A549 (cell line): ENCODE data around the gene ADCY4.

Experiments used
- CTCF ChIP-seq: fragments of >200 bp; sonication (Bioruptor Twin); formaldehyde crosslinking; IDR thresholded peaks from 3 replicates; pipeline ENCODE4 v1.5.1; 2016
- MYC ChIP-seq: IDR thresholded peaks from 2 replicates; pipeline ENCODE4 v1.6.1; 2012; ENCODE audit warnings: mild to moderate bottlenecking, inconsistent platforms, low read length, improper control_type of control experiment, borderline replicate concordance
- PBX3 ChIP-seq: IDR thresholded peaks from 2 replicates; pipeline ENCODE4 v1.6.1; 2012
- PHF8 ChIP-seq: fragments of 200-600 bp; sonication (generic); IDR thresholded peaks from 2 replicates; pipeline ENCODE4 v1.6.1; 2016; ENCODE audit warnings: low read depth, mild to moderate bottlenecking, antibody characterized with exemption, moderate library complexity, borderline replicate concordance
- POLR2A ChIP-seq: IDR thresholded peaks from 2 replicates; pipeline ENCODE4 v1.6.1; 2012; ENCODE audit warnings: mild to moderate bottlenecking, low read length
- TP53 ChIP-seq: fragments of 250-450 bp; sonication (Bioruptor Pico); IDR thresholded peaks from 2 replicates; pipeline ENCODE4 v1.5.0; 2021; ENCODE audit warnings: mild to moderate bottlenecking, moderate library complexity

DNA sequence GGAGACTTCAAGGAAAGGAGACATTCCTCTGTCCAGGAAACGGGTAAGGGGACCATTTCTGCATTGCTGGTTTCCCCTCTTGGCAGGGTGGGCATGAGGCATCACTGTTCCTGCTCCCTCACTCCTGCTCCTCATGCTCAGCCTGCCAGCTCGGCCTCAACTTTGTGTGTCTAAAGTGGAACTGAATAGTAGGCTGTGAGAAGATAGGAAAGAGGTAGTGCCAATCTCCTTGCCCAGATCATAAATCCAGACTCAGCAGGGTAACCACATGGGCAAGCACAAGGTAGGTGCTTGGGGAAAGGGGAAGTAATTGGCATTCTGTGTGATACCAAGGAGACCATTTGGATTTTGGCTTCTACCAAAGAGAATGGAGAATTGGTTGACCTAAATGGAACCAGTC lies 21.0 kb downstream of the ADCY4 start:
- TF ChIP-seq TP53 (CRISPR knock-in tag), result no peak
- no peak for TF ChIP-seq POLR2A
- no peak for TF ChIP-seq CTCF
- TF ChIP-seq PHF8, result no peak
- TF ChIP-seq MYC, result no peak
- TF ChIP-seq PBX3, result no peak
